Posterior cingulate gyrus (tissue), 11 donors: ENCODE measurements around the gene WASL.
A peak's percentile ranks its signal among the peaks of the same experiment; 100 is the strongest.
"Not testable (repeated sequence)": the region's sequence is repeated elsewhere in the genome, so short reads cannot be mapped to it uniquely, and the experiment has no call there.

Source experiments
- DNase-seq, 10 donors: peaks; one replicate each; pipeline versions ENCODE4 v3.0.0 to v3.0.0-alpha.2; 2020 to 2021; ENCODE audit warnings: mixed read lengths in 3 of 10
- intact Hi-C: fragments of 100-400 bp; cut with DNase I; formaldehyde crosslinking; loops from one replicate; pipeline ENCODE4 v1.15.1; 2023

Gene WASL

GRCh38 chr7:123748734-123749536 lies at the start of gene WASL:
Gene WASL, minus strand, starts transcription at chr7:123749003. Its CDS starts 269 bp downstream, at chr7:123748734.
- DNase-seq = peak; percentile 82 to 98 (median 90)
- intact Hi-C loops = loop anchor here (5.0 to 10.0 kb wide), 2 partner anchors 47 to 194 kb away; partner anchors contain the start of gene NDUFA5

GRCh38 chr7:123797673-123798531 lies 49.1 kb upstream of the WASL start:
- intact Hi-C loops = loop anchor here (2.0 kb wide), 1 partner anchor 67 kb away; no protein-coding TSS in a partner anchor
- DNase-seq = no peak

DNA sequence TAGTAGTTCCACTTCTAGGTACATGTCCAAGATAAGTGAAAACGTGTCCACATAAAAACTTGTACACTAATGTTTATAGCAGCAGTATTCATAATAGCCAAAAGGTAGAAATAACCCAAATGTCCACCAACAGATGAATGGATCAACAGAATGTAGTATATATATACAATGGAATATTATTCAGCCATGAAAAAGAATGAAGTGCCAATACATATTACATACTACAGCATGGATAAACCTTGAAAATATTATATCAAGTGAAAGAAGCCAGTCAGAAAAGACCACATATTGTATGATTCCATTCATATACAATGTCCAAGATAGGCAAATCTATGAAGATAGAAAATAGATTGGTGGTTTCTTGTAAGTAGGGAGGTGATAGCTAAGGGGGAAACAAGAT lies 47.8 kb upstream of the WASL start:
- intact Hi-C loops = no loop called here
- no peak for DNase-seq

GRCh38 chr7:123795917-123796316 lies 47.1 kb upstream of the WASL start:
- DNase-seq = no peak
- intact Hi-C loops = no loop called here

DNA sequence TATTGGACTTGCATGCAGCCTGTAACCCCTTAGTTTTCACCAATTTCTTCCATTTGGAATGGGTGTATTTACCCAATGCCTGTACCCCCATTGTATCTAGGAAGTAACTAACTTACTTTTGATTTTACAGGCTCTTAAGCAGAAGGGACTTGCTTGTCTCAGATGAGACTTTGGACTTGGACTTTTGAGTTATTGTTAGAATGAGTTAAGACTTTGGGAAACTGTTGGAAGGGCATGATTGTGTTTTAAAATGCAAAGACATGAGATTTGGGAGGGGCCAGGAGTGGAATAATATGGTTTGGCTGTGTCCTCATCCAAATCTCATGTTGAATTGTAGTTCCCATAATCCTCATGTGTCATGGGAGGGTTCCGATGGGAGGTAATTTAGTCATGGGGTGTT lies 46.3 kb upstream of the WASL start:
- intact Hi-C loops = not testable (repeated sequence)

GRCh38 chr7:123792547-123792946 lies 43.7 kb upstream of the WASL start:
- intact Hi-C loops = no loop called here
- no peak for DNase-seq

More for the DNA sequence above, 46.3 kb upstream of the WASL start:
- DNase-seq = not testable (repeated sequence)

- no peak for DNase-seq
Observed at GRCh38 chr7:123791001-123791400, 42.2 kb upstream of the WASL start.

GRCh38 chr7:123789817-123790216 lies 41.0 kb upstream of the WASL start:
- DNase-seq = no peak
- intact Hi-C loops = no loop called here

More at GRCh38 chr7:123791001-123791400, 42.2 kb upstream of the WASL start:
- intact Hi-C loops = no loop called here

GRCh38 chr7:123789206-123789784 lies 40.5 kb upstream of the WASL start:
- intact Hi-C loops = no loop called here
- no peak for DNase-seq

GRCh38 chr7:123788584-123788983 lies 39.8 kb upstream of the WASL start:
- no peak for DNase-seq
- intact Hi-C loops = no loop called here

DNA sequence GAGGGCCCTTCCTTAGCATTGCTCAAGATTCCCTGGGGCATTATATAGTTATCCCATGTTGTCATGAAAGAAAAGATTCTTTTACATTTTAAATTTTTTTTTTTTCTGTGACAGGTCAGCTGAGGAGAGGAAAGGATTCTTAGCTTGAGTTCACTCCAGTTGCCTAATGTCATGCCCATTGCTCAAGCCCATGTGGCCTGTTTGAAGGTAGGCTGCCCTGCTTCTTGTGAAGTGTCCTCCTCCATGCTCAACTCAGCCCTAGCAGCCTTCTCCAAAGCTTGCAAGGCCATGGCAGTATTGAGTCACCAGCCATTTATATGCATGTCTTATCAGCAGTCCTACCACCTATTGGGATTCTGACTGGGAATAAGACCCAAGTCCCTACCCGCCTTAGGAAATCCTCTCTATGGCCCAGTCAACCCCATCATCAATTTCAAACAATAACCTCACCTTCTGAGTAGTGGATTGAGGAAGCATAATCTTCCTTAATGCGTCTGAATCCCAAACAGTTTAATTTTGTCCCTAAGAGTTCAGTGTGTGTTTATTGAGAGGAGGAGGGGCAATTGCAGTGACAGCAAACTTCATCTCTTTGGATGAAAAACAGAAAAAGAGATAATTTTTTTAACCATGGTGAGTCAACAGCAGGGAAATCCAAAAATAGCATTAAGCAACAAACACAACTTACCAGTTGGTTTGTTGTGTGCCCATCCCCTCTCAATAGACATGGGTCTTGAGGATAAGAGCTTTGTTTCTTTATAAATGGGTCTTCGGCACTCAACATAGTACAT lies 38.6 kb upstream of the WASL start:
- intact Hi-C loops = no loop called here
- no peak for DNase-seq

DNA sequence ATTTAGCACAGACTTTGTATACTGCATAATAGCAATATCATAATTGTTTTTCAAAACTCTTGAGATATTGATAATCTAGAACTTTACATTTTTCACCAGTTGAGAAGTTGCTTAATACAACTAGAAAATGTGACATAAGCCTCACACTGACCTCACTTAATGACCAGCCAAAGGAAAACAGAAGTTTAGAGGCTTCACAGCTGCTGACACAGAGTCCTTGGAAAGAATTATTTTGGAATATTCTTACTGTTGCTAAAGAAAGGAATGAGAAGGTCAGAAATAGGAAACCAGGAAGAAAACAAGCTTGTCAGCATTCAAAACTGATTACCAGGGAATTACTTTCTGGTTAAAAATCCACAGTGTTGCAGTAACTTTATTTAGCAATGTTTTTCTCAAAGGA lies 35.5 kb upstream of the WASL start:
- intact Hi-C loops = no loop called here
- no peak for DNase-seq

- intact Hi-C loops = no loop called here
- DNase-seq = no peak
Observed at GRCh38 chr7:123783820-123784219, 35.0 kb upstream of the WASL start.

- DNase-seq = no peak
- intact Hi-C loops = no loop called here
Observed at GRCh38 chr7:123782071-123782798, 33.4 kb upstream of the WASL start.

- DNase-seq, intact Hi-C loops: not testable (repeated sequence)
Observed at GRCh38 chr7:123780472-123780871, 31.7 kb upstream of the WASL start.

DNA sequence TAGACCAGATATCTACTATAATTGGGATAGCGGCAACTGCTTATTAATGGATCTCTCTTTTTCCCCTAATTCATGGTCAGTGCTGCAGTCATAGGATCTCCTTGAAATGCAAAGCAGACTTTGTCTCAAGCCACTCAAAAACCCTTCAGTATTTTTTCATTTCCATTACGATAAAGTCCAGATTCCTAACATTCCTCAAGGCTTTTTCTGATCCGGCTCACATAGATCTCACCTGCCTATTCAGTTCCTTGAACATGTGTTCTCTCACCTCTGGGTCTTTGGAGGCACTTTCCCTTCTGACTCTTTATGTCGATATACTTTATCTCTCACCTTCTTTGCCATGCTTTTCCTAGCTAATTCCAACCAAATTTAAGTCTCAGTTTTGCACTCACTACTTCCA lies 25.7 kb upstream of the WASL start:
- intact Hi-C loops = no loop called here
- no peak for DNase-seq

DNA sequence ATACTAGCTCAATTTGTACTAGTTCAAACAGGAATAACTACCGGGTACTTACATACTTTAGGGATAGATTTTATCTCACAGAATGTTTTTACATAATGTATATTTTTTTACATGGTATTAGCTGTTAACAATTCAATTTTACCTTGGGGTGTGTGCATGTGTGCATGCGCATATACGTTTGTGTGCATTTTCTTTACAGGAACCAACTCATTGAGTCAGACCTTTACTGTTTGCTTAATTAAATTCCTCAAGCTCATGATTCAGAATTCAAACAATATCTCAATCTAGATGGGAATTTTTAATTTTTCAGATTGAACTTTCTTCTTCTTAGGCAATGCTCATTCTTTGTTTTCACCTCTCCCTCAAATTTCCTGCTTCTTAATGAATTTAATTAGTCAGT lies 24.7 kb upstream of the WASL start:
- intact Hi-C loops = no loop called here
- no peak for DNase-seq

GRCh38 chr7:123772652-123773051 lies 23.8 kb upstream of the WASL start:
- DNase-seq = no peak
- intact Hi-C loops = no loop called here

DNA sequence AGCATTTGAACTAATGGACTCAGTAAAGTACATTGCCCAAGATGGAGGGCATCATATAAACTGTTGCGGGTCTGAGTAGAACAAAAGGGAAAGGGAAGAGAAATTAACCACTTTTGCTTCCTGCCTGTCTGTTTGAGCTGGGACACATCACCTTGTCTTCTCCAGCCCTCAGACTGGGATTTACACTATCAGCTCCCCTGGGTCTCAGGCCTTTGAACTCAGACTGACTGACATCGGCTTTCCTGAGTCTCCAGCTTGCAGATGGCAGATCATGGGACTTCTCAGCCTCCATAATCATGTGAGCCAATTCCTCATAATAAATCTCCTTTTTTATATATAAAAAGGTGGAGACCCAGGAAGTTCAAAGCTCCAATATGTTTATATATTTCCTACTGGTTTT lies 23.0 kb upstream of the WASL start:
- intact Hi-C loops = no loop called here
- DNase-seq = no peak

GRCh38 chr7:123771256-123771655 lies 22.5 kb upstream of the WASL start:
- DNase-seq = no peak
- intact Hi-C loops = no loop called here
